ENCODE measurements around the gene WBP1L.
"Not testable (repeated sequence)": the region's sequence is repeated elsewhere in the genome, so short reads cannot be mapped to it uniquely, and the experiment has no call there.

The WBP1L gene

DNA sequence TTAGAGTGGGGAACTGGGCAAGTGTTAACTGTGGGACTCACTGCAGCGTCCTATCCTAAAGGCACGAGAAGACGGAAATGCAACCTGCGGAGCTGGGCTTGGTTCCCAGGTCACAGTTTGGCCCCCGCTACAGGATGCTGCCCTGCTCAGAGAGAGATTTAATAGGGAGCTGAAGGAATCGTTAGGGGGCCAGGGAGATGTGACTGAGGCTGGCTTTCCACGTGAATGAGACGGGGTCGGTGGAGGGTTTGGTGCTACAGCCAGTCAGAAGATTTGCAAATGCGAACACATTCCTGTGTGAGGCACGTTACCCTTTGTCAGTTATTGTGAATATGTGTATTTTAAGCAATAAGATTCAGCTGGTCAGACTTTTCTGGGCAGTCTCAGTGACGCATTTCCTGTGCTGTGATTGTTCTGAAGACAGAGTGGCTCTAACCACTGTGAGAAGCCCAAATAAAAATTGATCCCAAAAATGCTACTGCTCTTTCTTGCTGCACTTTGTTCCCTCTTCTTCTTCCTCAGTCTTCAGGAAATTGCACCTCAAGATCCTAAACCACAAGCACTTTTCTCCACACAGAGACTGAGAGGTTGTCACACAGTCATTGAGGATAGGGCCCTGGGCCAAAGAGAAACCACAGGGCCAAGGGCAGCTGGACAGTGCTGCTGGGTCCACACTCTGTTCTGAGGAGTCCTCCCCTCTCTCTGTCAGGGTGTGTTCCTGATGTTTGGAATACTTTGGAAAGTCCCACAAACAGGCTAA is 72.2 kb downstream of the WBP1L start:
- peaks cover 45% of the 10 kb centered on the region for H3K4me1 Mint-ChIP-seq
- peak overlapping the region; percentile 64 for H3K27ac Mint-ChIP-seq
- no peaks in the 10 kb centered on the region for H3K27me3 Mint-ChIP-seq
- no peak overlapping the region for H3K4me3 Mint-ChIP-seq
- no peaks in the 10 kb centered on the region for H3K9me3 Mint-ChIP-seq
- H3K36me3 Mint-ChIP-seq: peaks cover 31% of the 10 kb centered on the region
- ATAC-seq: no peak

DNA sequence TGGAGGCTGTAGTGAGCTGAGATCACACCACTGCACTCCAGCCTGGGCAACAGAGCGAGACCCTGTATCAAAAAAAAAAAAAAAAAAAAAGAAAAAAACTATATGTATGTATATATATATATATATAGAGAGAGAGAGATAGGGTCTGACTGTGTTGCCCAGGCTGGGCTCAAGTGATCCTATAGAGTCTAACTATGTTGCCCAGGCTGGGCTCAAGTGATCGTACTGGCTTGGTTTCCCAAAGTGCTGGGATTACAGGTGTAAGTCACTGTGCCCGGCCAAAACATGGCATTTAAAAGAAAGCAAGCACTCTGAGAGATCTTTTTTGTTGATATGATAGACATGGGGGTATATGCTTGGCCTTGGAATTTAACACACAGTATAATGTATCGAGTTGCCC is 73.4 kb downstream of the WBP1L start:
- no peaks in the 10 kb centered on the region for H3K9me3 Mint-ChIP-seq
- no peak overlapping the region for H3K27ac Mint-ChIP-seq
- H3K27me3 Mint-ChIP-seq: no peaks in the 10 kb centered on the region
- no peak for ATAC-seq
- H3K4me3 Mint-ChIP-seq: no peak overlapping the region
- peaks cover 38% of the 10 kb centered on the region for H3K4me1 Mint-ChIP-seq
- peaks cover 21% of the 10 kb centered on the region for H3K36me3 Mint-ChIP-seq

DNA sequence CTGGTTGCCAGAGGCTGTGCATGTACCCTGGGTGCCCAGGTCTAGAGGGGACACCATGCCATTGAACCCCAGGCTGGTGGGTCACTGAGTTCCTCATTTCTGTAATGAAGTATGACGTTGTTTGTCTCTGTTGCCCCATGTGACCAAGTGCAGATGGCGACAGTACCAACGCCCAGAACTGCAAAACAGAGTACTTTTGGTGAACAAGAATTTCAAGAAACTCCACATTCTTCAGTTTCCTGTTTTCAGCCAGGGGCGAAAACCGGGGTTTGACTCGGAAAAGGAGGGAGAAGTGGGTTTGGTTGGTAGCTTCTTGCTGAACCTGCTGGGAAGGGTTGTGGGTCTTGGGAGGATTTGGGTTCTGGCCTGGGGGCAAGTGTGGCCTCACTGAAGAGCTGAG is 75.3 kb downstream of the WBP1L start:
- Mint-ChIP-seq H3K9me3 (no peaks in the 10 kb centered on the region), H3K36me3 (peaks cover 6% of the 10 kb centered on the region)
- no peak for ATAC-seq

GRCh38 chr10:102820008-102820407 is 76.3 kb downstream of the WBP1L start:
- H3K9me3 Mint-ChIP-seq, H3K27ac Mint-ChIP-seq, H3K4me3 Mint-ChIP-seq, ATAC-seq, H3K27me3 Mint-ChIP-seq, H3K36me3 Mint-ChIP-seq: not testable (repeated sequence)
- peaks cover 13% of the 10 kb centered on the region for H3K4me1 Mint-ChIP-seq

More for the DNA sequence above, 75.3 kb downstream of the WBP1L start:
- no peak overlapping the region for H3K4me3 Mint-ChIP-seq
- no peak overlapping the region for H3K27ac Mint-ChIP-seq
- peaks cover 19% of the 10 kb centered on the region for H3K4me1 Mint-ChIP-seq
- H3K27me3 Mint-ChIP-seq: no peaks in the 10 kb centered on the region

DNA sequence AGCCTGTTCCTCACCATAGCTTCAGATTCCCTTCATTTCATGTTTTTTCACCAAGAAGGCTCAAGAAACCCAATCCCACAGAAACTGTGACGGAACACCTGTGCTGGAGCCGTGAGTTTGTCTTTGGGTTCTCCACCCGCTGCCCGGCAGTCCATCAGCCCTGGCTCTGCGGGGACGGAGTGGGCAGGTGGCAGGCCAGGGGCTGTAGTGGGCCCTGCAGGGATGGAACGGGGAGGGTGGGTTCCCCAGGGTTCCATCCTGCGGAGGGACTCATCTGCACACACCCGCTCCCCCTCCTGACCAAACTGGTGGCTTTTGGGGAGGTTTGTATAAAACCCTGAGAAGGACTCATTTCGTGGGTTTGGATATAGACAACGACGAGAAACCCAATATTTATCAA is 78.5 kb downstream of the WBP1L start:
- no peak for ATAC-seq
- Mint-ChIP-seq H3K36me3 (no peaks in the 10 kb centered on the region), H3K9me3 (no peaks in the 10 kb centered on the region), H3K27ac (no peak overlapping the region), H3K4me3 (no peak overlapping the region), H3K27me3 (no peaks in the 10 kb centered on the region), H3K4me1 (peaks cover 6% of the 10 kb centered on the region)

DNA sequence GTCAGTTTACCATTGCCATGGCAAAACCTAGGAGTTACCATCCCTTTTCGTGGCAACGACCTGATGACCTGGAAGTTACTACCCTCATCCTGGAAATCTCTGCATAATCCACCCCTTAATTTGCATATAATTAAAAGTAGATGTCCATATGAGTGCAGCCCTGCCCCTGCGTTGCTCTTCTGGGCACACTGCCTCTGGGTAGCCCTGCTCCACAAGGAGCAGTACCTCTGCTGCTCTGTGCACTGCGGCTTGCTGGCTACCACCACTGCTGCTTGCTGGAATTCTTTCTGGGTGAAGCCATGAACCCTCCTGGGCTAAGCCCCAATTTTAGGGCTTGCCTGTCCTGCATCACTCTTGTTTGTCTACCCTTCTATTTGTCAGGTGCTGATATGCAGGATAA is 80.9 kb downstream of the WBP1L start:
- ATAC-seq: no peak
- H3K36me3 Mint-ChIP-seq: no peaks in the 10 kb centered on the region
- no peak overlapping the region for H3K4me3 Mint-ChIP-seq

GRCh38 chr10:102826148-102826796 is 82.5 kb downstream of the WBP1L start:
- H3K4me3 Mint-ChIP-seq: no peak overlapping the region
- H3K9me3 Mint-ChIP-seq: no peaks in the 10 kb centered on the region
- H3K27ac Mint-ChIP-seq: no peak overlapping the region
- no peaks in the 10 kb centered on the region for H3K27me3 Mint-ChIP-seq
- H3K4me1 Mint-ChIP-seq: no peaks in the 10 kb centered on the region
- no peaks in the 10 kb centered on the region for H3K36me3 Mint-ChIP-seq
- no peak for ATAC-seq

More for the DNA sequence above, 80.9 kb downstream of the WBP1L start:
- no peaks in the 10 kb centered on the region for H3K27me3 Mint-ChIP-seq
- no peaks in the 10 kb centered on the region for H3K4me1 Mint-ChIP-seq
- no peak overlapping the region for H3K27ac Mint-ChIP-seq
- H3K9me3 Mint-ChIP-seq: no peaks in the 10 kb centered on the region

DNA sequence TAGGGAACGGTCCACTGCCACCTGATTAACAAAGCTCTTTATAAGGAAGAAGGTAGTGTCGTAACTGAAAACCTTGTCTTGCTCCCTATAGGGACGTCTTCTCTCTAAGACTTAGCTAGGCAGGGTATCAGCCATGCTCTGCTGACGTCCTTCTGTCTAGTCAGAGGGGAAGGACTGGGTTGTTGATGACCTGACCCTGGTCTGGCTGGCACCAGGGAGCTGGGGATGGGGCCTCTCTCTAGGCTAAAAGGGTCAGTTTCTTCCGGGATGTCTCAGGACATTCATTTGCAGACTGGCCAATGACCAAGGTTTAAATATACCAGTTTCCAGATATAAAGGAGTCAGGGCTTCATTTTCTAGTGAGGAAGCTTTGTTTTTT is 83.8 kb downstream of the WBP1L start:
- Mint-ChIP-seq H3K9me3 (no peaks in the 10 kb centered on the region), H3K4me3 (no peak overlapping the region), H3K36me3 (no peaks in the 10 kb centered on the region), H3K4me1 (no peaks in the 10 kb centered on the region), H3K27ac (no peak overlapping the region), H3K27me3 (no peaks in the 10 kb centered on the region)
- ATAC-seq: no peak

DNA sequence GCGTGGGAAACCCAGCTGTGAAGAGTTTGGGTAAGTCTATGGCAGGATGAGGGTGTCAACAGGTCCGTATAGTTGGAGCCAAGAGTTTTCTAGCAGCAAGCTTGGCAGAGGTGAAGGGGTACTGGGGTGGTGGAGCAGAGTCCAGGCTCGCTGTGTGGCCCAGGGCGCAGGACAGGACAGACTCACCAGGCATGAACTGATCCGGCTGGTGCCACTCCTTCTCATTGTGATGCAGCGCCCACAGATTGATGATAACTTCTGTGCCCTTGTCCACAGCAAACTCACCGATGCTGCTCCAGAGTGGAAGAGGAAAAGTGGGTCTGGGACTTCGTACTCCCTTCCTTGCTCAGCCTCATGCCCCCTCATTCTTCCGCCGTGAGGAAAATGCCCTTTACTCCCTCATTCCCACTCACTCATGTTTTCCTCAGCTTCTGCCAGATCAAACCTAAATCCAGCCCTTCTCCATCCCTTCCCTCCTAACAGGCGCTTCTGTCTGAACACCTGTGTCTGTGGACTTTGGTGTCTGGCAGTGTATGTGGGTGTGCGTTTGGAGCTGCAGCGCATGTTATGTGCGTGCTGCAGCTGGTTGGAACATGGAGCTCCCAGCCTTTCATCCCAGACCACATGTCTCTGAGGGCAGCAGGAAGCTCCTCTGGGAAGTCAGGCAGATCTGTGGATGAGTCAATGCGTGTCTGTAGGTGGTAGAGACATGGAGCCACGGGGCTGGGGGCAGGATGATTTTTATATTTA is 87.7 kb downstream of the WBP1L start:
- no peak overlapping the region for H3K27ac Mint-ChIP-seq
- H3K4me1 Mint-ChIP-seq: peaks cover 5% of the 10 kb centered on the region
- H3K9me3 Mint-ChIP-seq: no peaks in the 10 kb centered on the region
- no peak for ATAC-seq
- no peaks in the 10 kb centered on the region for H3K27me3 Mint-ChIP-seq
- no peaks in the 10 kb centered on the region for H3K36me3 Mint-ChIP-seq
- H3K4me3 Mint-ChIP-seq: no peak overlapping the region

DNA sequence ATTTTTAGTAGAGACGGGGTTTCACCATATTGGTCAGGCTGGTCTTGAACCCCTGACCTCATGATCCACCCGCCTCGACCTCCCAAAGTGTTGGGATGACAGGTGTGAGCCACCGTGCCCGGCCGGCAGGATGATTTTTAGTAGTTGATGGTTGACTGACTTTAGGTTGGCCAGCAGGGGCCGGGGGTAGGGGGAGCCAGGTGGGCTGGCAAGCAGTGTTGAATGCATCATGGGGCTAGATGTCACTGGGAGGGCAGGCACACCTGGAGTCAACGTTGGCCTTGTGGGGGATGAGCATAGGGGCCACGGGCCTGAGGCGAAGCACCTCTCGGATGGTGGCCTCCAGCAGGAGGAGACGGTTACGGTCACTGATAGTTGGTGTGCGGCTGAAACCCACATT is 88.5 kb downstream of the WBP1L start:
- H3K27ac Mint-ChIP-seq: no peak overlapping the region
- no peaks in the 10 kb centered on the region for H3K36me3 Mint-ChIP-seq
- ATAC-seq: no peak
- H3K4me3 Mint-ChIP-seq: no peak overlapping the region
- no peaks in the 10 kb centered on the region for H3K9me3 Mint-ChIP-seq
- H3K27me3 Mint-ChIP-seq: no peaks in the 10 kb centered on the region
- H3K4me1 Mint-ChIP-seq: peaks cover 5% of the 10 kb centered on the region

- no peak for ATAC-seq
- Mint-ChIP-seq H3K4me3 (no peak overlapping the region), H3K4me1 (peaks cover 5% of the 10 kb centered on the region), H3K36me3 (peaks cover 4% of the 10 kb centered on the region), H3K27me3 (no peaks in the 10 kb centered on the region), H3K27ac (no peak overlapping the region), H3K9me3 (peaks cover 4% of the 10 kb centered on the region)
These were observed 89.2 kb downstream of the WBP1L start for GRCh38 chr10:102832987-102833386.

- Mint-ChIP-seq H3K4me3 (no peak overlapping the region), H3K4me1 (peaks cover 5% of the 10 kb centered on the region), H3K27me3 (no peaks in the 10 kb centered on the region), H3K36me3 (peaks cover 6% of the 10 kb centered on the region), H3K9me3 (peaks cover 8% of the 10 kb centered on the region), H3K27ac (no peak overlapping the region)
- no peak for ATAC-seq
These were observed 90.4 kb downstream of the WBP1L start for GRCh38 chr10:102834143-102834542.

DNA sequence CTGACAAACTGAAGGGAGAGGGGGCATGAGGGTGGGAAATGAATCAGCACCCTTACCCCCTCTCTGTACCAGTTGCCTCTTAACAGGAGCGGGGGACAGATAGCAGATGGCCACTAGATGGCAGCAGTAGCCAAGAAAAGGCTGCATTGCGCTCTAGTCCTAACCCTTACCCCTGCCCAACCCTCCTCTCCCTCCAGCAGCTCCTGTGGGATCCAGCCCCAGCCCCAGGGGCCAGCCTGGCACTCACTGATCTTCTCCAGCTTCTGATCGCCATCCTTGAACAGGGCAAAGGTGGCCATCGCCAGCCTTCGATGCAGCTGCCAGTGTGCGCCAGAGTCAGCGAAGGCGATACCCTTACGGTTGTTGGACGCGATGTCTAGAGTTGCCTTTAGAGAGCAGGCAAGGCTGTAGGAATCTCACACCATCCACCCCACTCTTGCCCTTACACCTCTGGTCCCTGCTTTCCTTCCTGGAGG is 91.3 kb downstream of the WBP1L start:
- H3K36me3 Mint-ChIP-seq: peaks cover 6% of the 10 kb centered on the region
- ATAC-seq: peak; percentile 89
- H3K27ac Mint-ChIP-seq: no peak overlapping the region
- peaks cover 8% of the 10 kb centered on the region for H3K9me3 Mint-ChIP-seq
- no peak overlapping the region for H3K4me3 Mint-ChIP-seq
- H3K4me1 Mint-ChIP-seq: peaks cover 5% of the 10 kb centered on the region
- peaks cover 5% of the 10 kb centered on the region for H3K27me3 Mint-ChIP-seq

GRCh38 chr10:102837230-102837721 is 93.5 kb downstream of the WBP1L start, which contains the start of gene CYP17A1:
Gene CYP17A1, minus strand, starts transcription at chr10:102837413. Its CDS starts 52 bp downstream, at chr10:102837361.
- no peak for ATAC-seq
- Mint-ChIP-seq H3K4me1 (peaks cover 5% of the 10 kb centered on the region), H3K27me3 (peaks cover 20% of the 10 kb centered on the region), H3K9me3 (peaks cover 8% of the 10 kb centered on the region), H3K27ac (no peak within 1 kb of the TSS), H3K36me3 (peaks cover 6% of the 10 kb centered on the region), H3K4me3 (no peak within 1 kb of the TSS)

DNA sequence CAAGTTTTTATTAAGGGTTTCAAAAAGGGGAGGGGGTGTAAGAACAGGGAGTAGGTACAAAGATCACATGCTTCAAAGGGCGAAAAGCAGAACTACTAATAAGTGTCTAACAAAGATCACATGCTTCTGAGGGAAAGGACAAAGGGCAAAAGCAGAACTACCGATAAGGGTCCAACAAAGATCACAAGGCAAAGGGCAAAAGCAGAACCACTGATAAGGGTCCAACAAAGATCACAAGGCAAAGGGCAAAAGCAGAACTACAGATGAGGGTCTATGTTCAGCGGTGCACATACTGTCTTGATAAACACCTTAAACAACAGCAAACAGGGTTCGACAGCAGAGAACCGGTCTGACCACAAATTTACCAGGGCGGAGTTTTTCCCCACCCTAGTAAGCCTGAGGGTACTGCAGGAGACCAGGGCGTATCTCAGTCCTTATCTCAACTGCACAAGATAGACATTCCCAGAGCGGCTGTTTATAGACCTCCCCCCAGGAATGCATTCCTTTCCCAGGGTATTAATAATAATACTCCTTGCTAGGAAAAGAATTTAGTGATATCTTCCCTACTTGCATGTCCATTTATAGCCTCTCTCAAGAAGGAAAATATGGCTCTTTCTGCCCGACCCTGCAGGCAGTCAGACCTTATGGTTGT is 94.7 kb downstream of the WBP1L start:
- Mint-ChIP-seq H3K27me3 (peaks cover 20% of the 10 kb centered on the region), H3K9me3 (peaks cover 15% of the 10 kb centered on the region)
- H3K4me1 Mint-ChIP-seq, H3K27ac Mint-ChIP-seq, ATAC-seq, H3K4me3 Mint-ChIP-seq, H3K36me3 Mint-ChIP-seq: not testable (repeated sequence)
